ENCODE measurements around the gene ITGB1BP1. TPM values are rescaled to one million over a fixed set of nuclear protein-coding genes. Genes with fewer than 3 reads are reported as not detected.

Gene ITGB1BP1
- total and polyA plus RNA-seq, 3 donors from 2014 or later: 31.3 to 45.6 (median 38.1) TPM

- intact Hi-C loops (cut with DNase I; ENCODE audit: low total_unique reads): no loop called here
- TF ChIP-seq CTCF (IDR thresholded peaks at IDR 0.05) (no peak), POLR2A (IDR thresholded peaks at IDR 0.05) (no peak)
- H3K36me3 ChIP-seq (ENCODE audit: low read depth, missing control alignments): no peaks in the 10 kb centered on the region
Measured at GRCh38 chr2:9364373-9364772, 59.0 kb downstream of the ITGB1BP1 start.

GRCh38 chr2:9360701-9361100 lies 62.6 kb downstream of the ITGB1BP1 start:
- Histone ChIP-seq H3K9me3 (no peaks in the 10 kb centered on the region), H3K4me1 (no peaks in the 10 kb centered on the region), H3K27me3 (no peaks in the 10 kb centered on the region), H3K27ac (no peak overlapping the region), H3K4me3 (no peak overlapping the region), H3K36me3 (ENCODE audit: low read depth, missing control alignments) (no peaks in the 10 kb centered on the region)
- 89 to 94% methylated on average over 2 of the region's 2 CpGs for WGBS, 2 donors
- intact Hi-C loops (cut with DNase I; ENCODE audit: low total_unique reads): no loop called here
- TF ChIP-seq CTCF (IDR thresholded peaks at IDR 0.05) (no peak), POLR2A (IDR thresholded peaks at IDR 0.05) (no peak)
- DNase-seq: no peak

More at GRCh38 chr2:9364373-9364772, 59.0 kb downstream of the ITGB1BP1 start:
- DNase-seq: no peak
- no peaks in the 10 kb centered on the region for H3K9me3 ChIP-seq
- whole genome bisulfite sequencing, 2 donors: 83 to 88% methylated on average over 4 of the region's 4 CpGs
- H3K27ac ChIP-seq: no peak overlapping the region
- no peak overlapping the region for H3K4me3 ChIP-seq
- H3K4me1 ChIP-seq: no peaks in the 10 kb centered on the region
- no peaks in the 10 kb centered on the region for H3K27me3 ChIP-seq

GRCh38 chr2:9360110-9360509 lies 63.2 kb downstream of the ITGB1BP1 start:
- 93 to 100% methylated on average over 1 of the region's 1 CpG for WGBS, 2 donors
- intact Hi-C loops (cut with DNase I; ENCODE audit: low total_unique reads): no loop called here
- no peaks in the 10 kb centered on the region for H3K9me3 ChIP-seq
- no peak overlapping the region for H3K4me3 ChIP-seq
- no peaks in the 10 kb centered on the region for H3K4me1 ChIP-seq
- H3K36me3 ChIP-seq (ENCODE audit: low read depth, missing control alignments): no peaks in the 10 kb centered on the region
- H3K27me3 ChIP-seq: no peaks in the 10 kb centered on the region
- H3K27ac ChIP-seq: no peak overlapping the region
- TF ChIP-seq POLR2A (IDR thresholded peaks at IDR 0.05) (no peak), CTCF (IDR thresholded peaks at IDR 0.05) (no peak)
- no peak for DNase-seq

- Histone ChIP-seq H3K27me3 (no peaks in the 10 kb centered on the region), H3K36me3 (ENCODE audit: low read depth, missing control alignments) (no peaks in the 10 kb centered on the region), H3K4me1 (no peaks in the 10 kb centered on the region), H3K4me3 (no peak overlapping the region), H3K9me3 (no peaks in the 10 kb centered on the region), H3K27ac (no peak overlapping the region)
- TF ChIP-seq CTCF (IDR thresholded peaks at IDR 0.05): no peak
- no peak for TF ChIP-seq POLR2A (IDR thresholded peaks at IDR 0.05)
- 99% methylated on average over 4 of the region's 4 CpGs for WGBS, 2 donors
- DNase-seq: no peak
- intact Hi-C loops (cut with DNase I; ENCODE audit: low total_unique reads): no loop called here
Measured at GRCh38 chr2:9359463-9359862, 63.9 kb downstream of the ITGB1BP1 start.

- WGBS, 2 donors: 71 to 75% methylated on average over 1 of the region's 1 CpG
- no peaks in the 10 kb centered on the region for H3K36me3 ChIP-seq (ENCODE audit: low read depth, missing control alignments)
Measured at GRCh38 chr2:9358846-9359245, 64.5 kb downstream of the ITGB1BP1 start.

More at GRCh38 chr2:9358846-9359245, 64.5 kb downstream of the ITGB1BP1 start:
- no peak for DNase-seq
- Histone ChIP-seq H3K9me3 (no peaks in the 10 kb centered on the region), H3K4me3 (no peak overlapping the region), H3K27ac (no peak overlapping the region), H3K27me3 (no peaks in the 10 kb centered on the region), H3K4me1 (no peaks in the 10 kb centered on the region)
- no peak for TF ChIP-seq CTCF (IDR thresholded peaks at IDR 0.05)
- TF ChIP-seq POLR2A (IDR thresholded peaks at IDR 0.05): no peak
- intact Hi-C loops (cut with DNase I; ENCODE audit: low total_unique reads): no loop called here
